Bronchial epithelial cell (primary cell): ENCODE results near the gene CD55. TPM values are rescaled to one million over a fixed set of nuclear protein-coding genes. Genes with fewer than 3 reads are reported as not detected.

ENCODE experiments used
- DNase-seq: peaks from one replicate; pipeline ENCODE4 v3.0.0-alpha.2; 2010; ENCODE audit warnings: low read depth
- FAIRE-seq: peaks from 2 replicates; lab custom pipeline; 2011; peaks lifted over from hg19 to GRCh38; lab: Jason Lieb, UNC
- H3K27me3 ChIP-seq: 2 replicates; pipeline ENCODE4 v1.5.1; 2011; ENCODE audit warnings: low read length; ENCODE audit not compliant: control insufficient read depth, insufficient read depth
- H3K36me3 ChIP-seq: 2 replicates; pipeline ENCODE4 v1.5.1; 2011; ENCODE audit warnings: low read length; ENCODE audit not compliant: control insufficient read depth, insufficient read depth
- H3K4me3 ChIP-seq: 2 replicates; pipeline ENCODE4 v1.5.1; 2011; ENCODE audit warnings: mild to moderate bottlenecking, low read depth, low read length, control low read depth
- total RNA-seq: library from RNA; depleted of rRNA; stranded (reverse); fragments of >200 nt; gene quantifications from 2 replicates; pipeline ENCODE4 v1.2.1, GENCODE V29; 2014
- TF ChIP-seq, protein P1 (sequence below): IDR thresholded peaks from 2 replicates; pipeline ENCODE4 v1.5.1; 2011; ENCODE audit warnings: mild to moderate bottlenecking, moderate library complexity, low read length, control low read depth, inconsistent platforms; ENCODE audit not compliant: insufficient read depth, severe bottlenecking

The CD55 gene
- total RNA-seq, 1 donor from 2014 or later: 85.3 TPM

- Histone ChIP-seq H3K36me3 (no peaks in the 10 kb centered on the region), H3K27me3 (no peaks in the 10 kb centered on the region), H3K4me3 (no peak overlapping the region)
- DNase-seq (no peak), FAIRE-seq (no peak)
- TF ChIP-seq, protein P1, sequence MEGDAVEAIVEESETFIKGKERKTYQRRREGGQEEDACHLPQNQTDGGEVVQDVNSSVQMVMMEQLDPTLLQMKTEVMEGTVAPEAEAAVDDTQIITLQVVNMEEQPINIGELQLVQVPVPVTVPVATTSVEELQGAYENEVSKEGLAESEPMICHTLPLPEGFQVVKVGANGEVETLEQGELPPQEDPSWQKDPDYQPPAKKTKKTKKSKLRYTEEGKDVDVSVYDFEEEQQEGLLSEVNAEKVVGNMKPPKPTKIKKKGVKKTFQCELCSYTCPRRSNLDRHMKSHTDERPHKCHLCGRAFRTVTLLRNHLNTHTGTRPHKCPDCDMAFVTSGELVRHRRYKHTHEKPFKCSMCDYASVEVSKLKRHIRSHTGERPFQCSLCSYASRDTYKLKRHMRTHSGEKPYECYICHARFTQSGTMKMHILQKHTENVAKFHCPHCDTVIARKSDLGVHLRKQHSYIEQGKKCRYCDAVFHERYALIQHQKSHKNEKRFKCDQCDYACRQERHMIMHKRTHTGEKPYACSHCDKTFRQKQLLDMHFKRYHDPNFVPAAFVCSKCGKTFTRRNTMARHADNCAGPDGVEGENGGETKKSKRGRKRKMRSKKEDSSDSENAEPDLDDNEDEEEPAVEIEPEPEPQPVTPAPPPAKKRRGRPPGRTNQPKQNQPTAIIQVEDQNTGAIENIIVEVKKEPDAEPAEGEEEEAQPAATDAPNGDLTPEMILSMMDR: no peak
These were observed 67.2 kb downstream of the CD55 start for GRCh38 chr1:207388721-207389120.

DNA sequence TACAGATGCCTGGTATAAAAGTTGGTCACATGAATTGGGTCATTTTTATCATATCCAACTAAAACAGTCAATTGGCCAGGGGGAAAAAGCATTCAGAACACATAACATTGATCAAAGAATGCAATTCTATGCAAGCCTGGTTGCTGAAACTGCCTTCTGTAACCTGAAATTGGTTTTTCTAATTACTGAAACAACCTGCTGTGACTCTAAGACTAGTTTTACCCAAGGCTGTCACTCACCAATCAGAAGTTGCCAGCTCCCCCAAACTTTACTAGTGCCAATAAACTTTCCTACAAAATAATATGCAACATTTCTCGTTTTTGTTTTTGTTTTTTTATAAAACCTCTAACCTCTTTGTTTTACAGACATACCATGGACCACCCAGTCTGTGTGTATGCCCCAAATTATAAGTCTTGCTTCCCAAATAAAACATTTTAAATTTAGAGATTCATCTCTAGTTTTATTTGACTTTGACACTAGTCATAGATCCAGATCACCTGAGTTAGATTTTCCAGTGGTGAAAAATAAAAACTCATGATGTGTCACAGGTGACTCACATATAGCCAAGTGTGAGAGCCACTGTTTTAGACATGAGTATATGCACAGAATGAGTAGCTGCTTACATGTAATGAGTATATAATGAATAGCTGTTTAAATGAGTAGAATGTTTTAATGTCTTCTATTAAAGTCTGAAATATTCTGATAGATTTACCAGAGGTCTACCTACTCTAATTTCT, 68.4 kb downstream of the CD55 start:
- DNase-seq (peak; percentile 99), FAIRE-seq (no peak)
- Histone ChIP-seq H3K27me3 (no peaks in the 10 kb centered on the region), H3K36me3 (no peaks in the 10 kb centered on the region), H3K4me3 (no peak overlapping the region)
- TF ChIP-seq, protein P1: no peak

DNA sequence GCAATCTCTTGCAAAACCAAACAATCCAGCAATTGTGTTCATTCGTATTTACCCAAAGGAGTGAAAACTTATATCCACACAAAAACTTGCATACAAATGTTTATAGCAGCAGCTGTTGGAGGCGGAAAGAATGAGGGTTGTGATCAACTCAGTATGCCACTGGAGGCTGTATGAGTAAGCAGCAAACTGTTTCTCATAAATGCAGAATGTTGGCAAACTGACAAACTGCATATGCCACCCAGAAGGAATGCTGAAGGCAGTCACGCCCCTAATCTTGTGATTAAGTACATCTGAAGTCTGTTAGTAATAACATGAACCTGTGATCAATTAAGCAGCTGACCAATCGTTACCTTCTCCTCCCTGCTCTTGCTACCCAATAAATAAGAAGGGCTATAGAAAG, 72.1 kb downstream of the CD55 start:
- peak; percentile 95 for DNase-seq
- TF ChIP-seq, protein P1: no peak
- Histone ChIP-seq H3K27me3 (no peaks in the 10 kb centered on the region), H3K36me3 (no peaks in the 10 kb centered on the region), H3K4me3 (no peak overlapping the region)
- peak; percentile 36 for FAIRE-seq

- no peak for FAIRE-seq
- Histone ChIP-seq H3K27me3 (no peaks in the 10 kb centered on the region), H3K4me3 (no peak overlapping the region), H3K36me3 (no peaks in the 10 kb centered on the region)
- TF ChIP-seq, protein P1: no peak
- no peak for DNase-seq
These were observed 74.8 kb downstream of the CD55 start for GRCh38 chr1:207396168-207396746.

- Histone ChIP-seq H3K36me3 (no peaks in the 10 kb centered on the region), H3K27me3 (no peaks in the 10 kb centered on the region), H3K4me3 (no peak overlapping the region)
- FAIRE-seq (no peak), DNase-seq (no peak)
- TF ChIP-seq, protein P1: peak; percentile 7
These were observed 76.0 kb downstream of the CD55 start for GRCh38 chr1:207397525-207397926.
